ENCODE results near the gene RAPGEF5.

RAPGEF5 gene

DNA sequence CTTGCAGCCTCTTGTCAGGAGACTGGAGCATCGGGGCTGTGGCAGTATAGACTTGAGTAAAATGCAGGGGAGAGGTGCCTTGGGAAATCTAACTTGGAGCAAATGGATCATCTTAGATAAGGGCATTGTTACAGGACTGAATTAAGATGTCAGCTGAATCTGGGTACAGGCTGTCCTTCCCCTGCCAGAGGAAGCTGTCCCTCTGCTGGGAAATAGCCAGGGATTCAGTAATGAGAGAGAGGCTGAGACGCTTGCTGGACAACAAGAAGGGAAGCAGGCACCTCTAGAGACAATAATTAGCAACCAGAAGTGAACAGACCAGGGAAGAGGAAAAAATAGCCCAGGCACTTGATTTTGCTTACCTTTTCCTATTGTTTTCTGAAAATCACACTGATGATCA, 20.7 kb upstream of the RAPGEF5 start:
- DNase-seq (ENCODE audit: low spot score) = no peak

- DNase-seq (ENCODE audit: low spot score) = no peak
Measured at GRCh38 chr7:22375359-22376048, 18.6 kb upstream of the RAPGEF5 start.

DNA sequence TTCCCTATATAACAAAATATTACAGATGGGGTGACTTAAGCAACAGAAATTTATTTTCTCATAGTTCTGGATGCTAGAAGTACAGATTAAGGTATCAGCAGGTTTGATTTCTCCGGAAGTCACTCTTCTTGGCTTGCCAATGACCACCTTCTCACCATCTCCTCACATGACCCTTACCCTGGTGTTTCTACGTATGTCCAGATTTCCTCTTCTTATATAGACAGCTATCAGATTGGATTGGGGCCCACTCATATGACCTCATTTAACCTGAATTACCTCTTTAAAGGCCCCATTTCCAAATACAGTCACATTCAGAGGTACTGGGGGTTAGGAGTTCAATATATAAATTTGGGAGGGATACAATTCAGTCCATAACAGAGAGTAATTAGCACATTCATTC, 17.0 kb upstream of the RAPGEF5 start:
- no peak for DNase-seq (ENCODE audit: low spot score)

DNA sequence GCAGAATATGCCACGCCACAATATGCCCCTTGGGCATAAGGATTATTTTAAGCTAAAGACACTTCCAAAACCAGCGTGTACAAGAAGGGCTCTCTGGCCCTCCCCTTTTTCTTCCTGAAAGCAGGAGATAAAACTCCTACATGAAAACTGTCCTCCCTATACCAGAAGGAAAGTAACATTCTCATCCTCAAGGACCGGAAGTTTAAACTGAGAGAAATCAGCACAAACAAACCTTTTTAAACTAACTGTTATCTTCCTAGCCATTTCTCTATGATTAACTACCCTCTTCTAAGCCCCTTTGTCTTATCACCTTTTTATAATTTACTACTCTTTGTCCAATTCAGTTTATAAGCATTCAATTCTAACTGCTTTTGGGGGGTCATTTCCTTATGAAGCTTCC, 16.4 kb upstream of the RAPGEF5 start:
- DNase-seq (ENCODE audit: low spot score) = no peak

GRCh38 chr7:22372863-22373262, 15.9 kb upstream of the RAPGEF5 start:
- DNase-seq (ENCODE audit: low spot score) = no peak

- no peak for DNase-seq (ENCODE audit: low spot score)
Measured at GRCh38 chr7:22371878-22372277, 14.9 kb upstream of the RAPGEF5 start.

DNA sequence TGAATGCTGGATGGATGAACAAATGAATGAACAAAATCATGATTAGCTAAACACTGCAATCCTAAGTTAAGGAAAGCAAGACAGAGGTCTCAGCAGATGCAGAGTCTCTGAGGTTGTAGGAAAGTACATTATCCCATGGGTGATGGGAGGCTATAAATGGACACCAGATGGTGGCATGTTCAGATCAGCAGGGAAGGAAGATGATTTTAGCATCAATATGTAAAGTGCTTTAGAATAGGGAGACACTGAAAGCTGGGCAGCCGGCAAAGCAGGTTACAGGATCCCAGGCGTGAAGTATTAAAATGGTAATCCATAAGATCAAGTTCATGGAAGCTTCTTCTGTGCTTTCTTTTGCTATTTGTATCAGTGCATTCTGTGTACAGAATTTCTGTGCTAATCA, 7.9 kb upstream of the RAPGEF5 start:
- DNase-seq (ENCODE audit: low spot score) = no peak

DNA sequence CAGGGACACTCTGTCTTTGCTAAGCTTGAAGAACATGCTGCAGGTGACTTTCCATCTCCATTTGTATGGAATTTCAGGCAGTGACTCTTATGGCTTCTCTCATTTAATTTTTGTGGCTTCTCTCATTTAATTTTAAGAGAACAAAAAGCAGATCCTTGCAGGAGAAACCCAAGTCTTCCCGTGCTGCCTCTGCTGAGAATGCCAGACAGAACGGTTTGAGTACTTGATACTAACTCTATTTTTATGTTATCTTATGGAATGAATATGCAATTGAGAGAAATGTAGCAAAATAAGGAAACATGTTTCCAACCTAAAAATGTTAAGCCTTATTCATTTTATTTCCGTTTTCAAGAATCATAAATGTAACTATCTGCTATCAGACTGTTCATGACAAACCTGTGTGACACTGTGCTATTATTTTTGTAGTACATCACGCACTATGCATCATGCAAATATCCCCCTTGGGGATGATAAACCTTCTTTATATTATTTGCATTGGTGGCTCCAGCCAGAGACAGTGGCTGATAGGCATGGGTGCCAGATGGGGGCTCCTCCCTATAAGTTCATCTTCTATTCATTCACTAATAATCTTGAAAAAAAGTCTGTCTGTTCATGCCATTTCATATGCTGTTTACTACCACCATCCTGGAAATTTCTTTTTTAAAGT, 6.9 kb upstream of the RAPGEF5 start:
- no peak for DNase-seq (ENCODE audit: low spot score)

DNA sequence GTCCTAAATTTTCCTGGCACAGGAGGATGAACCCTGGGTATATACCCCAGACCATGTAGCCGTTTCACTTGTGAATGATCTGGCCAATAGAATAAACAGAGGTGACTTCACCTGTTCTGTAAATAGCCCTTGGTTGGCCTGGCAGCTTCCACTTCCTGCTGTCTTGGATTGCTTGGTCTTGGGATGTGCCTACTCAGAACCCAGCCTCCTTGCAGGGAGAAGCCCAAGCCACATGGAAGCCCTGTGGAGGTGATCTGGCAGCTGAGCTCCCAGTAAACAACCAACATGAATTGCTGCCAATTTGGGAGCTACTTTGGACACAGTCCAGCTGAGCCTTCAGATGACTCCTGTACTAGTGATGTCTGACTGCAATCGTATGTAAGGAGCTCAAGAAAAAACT, 4.8 kb upstream of the RAPGEF5 start:
- no peak for DNase-seq (ENCODE audit: low spot score)

DNA sequence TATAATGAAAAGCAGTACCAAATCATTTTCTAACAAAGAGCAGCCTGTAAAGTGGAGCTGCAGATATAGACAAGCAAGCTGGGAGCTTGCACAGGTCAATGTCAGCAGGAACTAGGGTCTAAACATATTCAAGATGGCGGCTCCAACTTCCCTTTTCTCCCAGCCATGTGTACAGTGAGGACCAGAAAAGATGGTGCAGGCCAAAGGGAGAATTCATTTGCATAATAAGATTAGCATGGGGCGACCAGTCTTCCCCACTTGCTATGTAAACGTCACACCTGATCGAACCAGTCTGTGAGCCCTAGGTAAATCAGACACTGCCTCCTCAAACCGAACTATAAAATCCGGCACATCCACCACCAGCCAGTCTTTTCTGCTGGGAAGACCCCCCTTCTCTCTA, 4.4 kb upstream of the RAPGEF5 start:
- DNase-seq (ENCODE audit: low spot score) = no peak

DNA sequence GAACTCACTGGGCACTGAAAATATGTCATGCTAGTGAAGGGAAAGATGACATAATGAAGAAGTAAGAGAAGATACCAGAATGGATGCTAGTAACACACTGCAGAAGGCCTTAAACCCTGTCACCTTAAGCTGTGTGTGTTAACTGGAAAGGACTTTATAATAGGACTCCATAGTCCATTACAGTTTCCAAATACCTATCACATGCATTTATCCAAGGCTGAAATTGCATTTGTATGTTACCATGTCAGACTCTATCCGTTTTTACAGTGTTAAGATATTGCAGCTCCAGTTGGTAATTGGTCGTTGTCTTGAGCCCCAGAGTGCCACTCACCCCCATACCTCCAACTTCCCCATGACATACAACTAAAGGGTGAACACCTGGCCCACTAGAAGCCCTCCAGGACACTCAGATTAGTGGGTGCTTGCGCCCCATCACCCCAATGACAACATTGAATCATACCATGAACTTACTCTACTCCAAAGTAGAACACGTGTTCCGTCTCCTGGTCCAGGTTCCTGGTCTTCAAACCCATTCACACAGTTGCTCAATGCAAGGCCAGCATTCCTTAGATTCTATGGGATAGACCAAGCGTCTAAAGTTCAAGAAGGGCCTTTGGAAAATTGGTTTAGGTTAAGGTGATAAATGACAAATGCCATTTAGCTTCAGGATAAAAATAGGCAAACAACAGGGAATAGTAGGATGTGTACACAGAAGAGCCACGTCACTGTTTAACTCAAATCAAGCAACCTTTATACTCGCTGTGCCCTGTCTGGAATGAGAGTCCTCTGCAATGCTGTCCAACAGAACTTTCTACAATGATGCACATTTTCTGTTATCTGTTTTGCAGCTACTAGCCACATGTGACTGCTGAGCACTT, 2.1 kb upstream of the RAPGEF5 start:
- DNase-seq (ENCODE audit: low spot score) = no peak

DNA sequence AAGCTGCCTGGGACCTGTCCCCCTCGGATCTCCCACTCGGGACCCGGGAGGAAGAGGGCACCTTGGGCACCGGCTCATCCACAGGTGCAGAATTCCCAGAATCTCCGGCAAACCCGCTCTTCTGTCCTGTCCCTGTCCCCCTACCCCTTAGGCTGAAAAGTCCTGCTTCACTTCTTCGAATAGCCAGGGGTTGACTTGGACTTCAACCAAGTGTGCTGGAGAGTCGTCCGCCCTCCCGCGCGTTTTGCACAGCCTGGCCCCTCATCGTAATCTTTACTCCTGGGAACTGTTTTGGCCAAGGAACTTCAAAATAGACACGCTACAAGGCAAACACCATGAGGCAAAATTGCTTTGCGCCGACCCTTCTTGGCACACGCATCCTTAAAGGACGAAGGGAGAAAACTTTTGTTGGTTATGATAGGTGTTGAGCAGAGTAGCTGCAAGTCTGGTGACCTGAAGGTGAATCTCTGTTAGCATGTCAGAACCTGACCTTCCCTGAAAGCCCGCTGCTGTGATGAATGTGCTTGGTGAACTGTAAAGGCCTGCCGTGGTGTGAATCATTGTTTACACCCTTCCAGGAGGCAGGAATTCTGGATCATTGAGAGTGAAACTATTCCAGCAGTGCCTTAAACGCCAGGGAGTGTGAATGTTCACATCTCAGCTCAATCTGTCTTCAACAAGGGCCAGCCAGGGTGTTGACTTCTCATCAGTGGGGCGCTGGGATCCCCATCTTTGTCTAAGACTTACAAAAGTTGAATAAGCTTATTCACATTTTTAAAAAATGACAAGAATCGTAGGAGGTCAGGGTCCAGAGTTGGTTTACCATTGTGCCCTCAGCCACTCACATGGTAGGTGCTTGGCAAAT, 589 bp upstream of the RAPGEF5 start:
- peak; percentile 9 for DNase-seq (ENCODE audit: low spot score)

DNA sequence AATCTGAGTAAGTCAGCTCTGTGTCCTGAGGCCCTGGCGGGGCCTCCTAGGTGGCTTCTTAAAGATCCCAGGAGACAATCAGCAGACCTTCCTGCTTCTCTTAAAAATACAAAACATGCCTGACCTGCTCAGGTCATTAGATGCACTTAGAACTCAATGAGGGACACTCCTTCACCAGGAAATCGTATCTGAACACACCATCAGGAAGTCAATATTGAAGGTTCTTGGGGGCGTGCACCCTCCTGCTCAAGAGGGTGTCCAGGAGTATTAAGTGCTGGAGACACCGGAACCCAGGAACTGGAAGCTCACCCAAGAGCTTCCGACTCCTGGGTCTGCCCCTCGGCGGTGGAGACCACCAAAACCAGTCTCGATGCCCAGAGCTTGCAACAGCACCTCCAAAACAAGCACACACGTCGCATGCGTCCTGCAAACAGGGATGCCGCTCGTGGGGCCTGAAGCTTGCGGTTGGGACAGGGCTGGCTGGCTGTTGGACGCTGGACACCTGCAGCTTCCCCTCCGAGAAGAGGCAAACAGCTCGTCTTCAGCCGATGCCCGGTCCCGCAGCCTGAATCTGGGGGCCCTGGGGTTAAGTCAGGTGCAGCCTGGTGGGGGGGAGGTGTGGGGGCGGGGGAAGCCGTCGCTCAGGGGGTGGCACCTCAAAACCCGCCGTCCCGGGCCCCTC, 803 bp downstream of the RAPGEF5 start:
- DNase-seq (ENCODE audit: low spot score) = no peak

DNA sequence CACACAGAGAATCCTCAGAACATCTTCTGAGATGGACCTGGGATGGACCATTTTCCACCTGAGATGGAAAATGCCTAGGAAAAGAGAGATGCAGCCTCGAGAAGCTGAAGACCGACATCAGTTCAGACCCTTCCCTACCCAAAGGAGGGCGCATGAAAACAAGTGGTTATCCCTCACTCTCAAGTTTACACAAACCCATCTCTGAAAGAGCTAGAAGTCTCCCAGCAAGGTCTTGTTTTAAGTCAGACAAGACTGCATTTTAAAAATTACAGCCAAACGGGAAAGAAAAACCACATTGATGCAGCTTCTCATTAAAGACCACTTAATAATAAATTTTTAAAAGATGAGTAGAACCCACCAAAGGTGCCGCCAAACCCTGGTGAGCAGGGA, 1.3 kb downstream of the RAPGEF5 start:
- no peak for DNase-seq (ENCODE audit: low spot score)

GRCh38 chr7:22354462-22354861, 2.5 kb downstream of the RAPGEF5 start:
- no peak for DNase-seq (ENCODE audit: low spot score)

DNA sequence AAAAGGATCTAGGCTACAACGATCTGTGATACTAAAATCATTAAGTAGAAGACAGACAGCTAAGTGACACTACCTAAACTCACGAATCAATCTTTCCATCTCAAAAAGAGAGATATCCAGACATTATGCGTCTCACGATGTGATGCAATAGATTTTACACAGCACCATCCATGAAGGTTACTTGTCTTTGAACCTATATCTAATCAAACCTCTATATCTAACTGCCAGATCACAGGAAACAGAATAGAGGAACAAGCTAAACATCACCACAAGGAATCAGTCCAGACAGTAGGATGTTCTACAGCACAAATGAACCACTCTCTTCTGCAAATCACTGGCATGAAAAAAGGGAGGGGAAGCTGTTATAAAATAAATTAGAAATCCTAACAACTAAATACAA, 4.1 kb downstream of the RAPGEF5 start:
- DNase-seq (ENCODE audit: low spot score) = no peak

GRCh38 chr7:22351878-22352277, 5.1 kb downstream of the RAPGEF5 start:
- no peak for DNase-seq (ENCODE audit: low spot score)

- no peak for DNase-seq (ENCODE audit: low spot score)
Measured at GRCh38 chr7:22351329-22351692, 5.6 kb downstream of the RAPGEF5 start.

DNA sequence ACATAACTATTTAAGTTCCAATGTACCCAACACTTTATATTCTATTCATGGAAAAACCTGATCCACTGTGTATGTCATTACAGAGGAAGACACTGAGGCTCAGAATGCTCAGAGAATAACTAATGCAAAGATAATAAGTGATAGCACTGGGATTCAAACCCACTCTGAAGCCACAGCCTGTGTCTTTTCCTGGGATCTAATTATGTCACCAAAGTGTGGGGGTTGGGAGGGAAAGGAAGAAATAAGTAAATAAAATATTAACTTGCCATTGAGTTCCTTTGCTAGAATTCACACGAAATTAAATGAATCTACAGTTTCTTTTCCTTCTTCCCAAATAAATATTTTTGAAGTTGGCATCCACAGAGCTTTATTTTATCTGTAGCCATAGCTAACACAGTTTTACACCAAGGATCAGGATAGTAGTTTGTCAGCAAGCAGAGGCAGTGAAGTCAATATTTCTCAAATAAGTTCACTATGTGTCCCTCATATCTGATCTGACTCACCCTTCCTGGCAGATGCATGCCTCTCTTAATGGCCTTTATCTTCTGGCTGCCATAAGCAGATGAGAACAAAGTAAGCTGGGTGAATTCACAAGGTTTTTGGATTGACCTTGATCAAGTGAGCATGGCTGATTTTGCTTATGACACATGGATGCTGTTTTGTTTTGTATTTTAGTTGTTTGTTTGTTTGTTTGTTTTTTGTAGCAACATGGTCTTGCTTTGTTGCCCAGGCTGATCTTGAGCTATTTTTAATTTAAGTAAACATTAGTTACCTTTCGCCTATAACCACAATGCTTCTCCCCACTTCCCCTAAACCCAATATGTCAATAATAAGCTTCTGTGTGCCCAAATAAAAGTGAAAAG, 6.3 kb downstream of the RAPGEF5 start:
- peak; percentile 18 for DNase-seq (ENCODE audit: low spot score)

GRCh38 chr7:22348379-22348778, 8.6 kb downstream of the RAPGEF5 start:
- DNase-seq (ENCODE audit: low spot score) = no peak
